AG04450 (cell line): Measurements from ENCODE around the gene PLSCR4. TPM values are rescaled to one million over a fixed set of nuclear protein-coding genes. Genes with fewer than 3 reads are reported as not detected.

Experiments
- CTCF ChIA-PET: fragments of 300-600, 350-600 bp; formaldehyde crosslinking; extraction: SDS; loops from one replicate; lab custom pipeline; 2022; ENCODE audit warnings: antibody characterized with exemption, inconsistent platforms; lab: Charles Lee
- POLR2A ChIA-PET: fragments of 350-600 bp; formaldehyde crosslinking; extraction: SDS; loops from one replicate; lab custom pipeline; 2021; ENCODE audit warnings: antibody characterized with exemption, inconsistent platforms; lab: Yijun Ruan, JAX
- DNase-seq: peaks from one replicate; pipeline ENCODE4 v3.0.0-alpha.2; 2011; ENCODE audit warnings: low read depth, low spot score
- H3K27ac ChIP-seq: one replicate; pipeline ENCODE4 v1.5.1; 2012; ENCODE audit warnings: low read depth, low read length, control low read depth
- H3K27me3 ChIP-seq: one replicate; pipeline ENCODE4 v1.6.0; 2012; ENCODE audit warnings: low read length; ENCODE audit not compliant: control insufficient read depth, insufficient read depth
- H3K4me3 ChIP-seq: 2 replicates; pipeline ENCODE4 v1.5.1; 2011; ENCODE audit warnings: mild to moderate bottlenecking, low read depth, low read length, control low read depth
- H3K9me3 ChIP-seq: 2 replicates; pipeline ENCODE4 v1.5.1; 2012; ENCODE audit warnings: low read length; ENCODE audit not compliant: control insufficient read depth, insufficient read depth
- CTCF ChIP-seq: IDR thresholded peaks from 2 replicates; pipeline ENCODE4 v1.5.1; 2011; ENCODE audit warnings: low read depth, low read length, control low read depth, inconsistent platforms
- polyA plus RNA-seq: library from polyadenylated mRNA; depleted of rRNA; stranded (reverse); fragments of >200 nt; gene quantifications from 2 replicates; pipeline ENCODE4 v1.2.3, GENCODE V29; 2011

Gene PLSCR4
- polyA plus RNA-seq, 1 experiment: 8.5 TPM

- POLR2A ChIA-PET: interaction anchor here (0.5 kb wide), 1 partner anchor 40 kb away, joined by 5 read pairs; no protein-coding TSS in a partner anchor
- H3K9me3 ChIP-seq: no peaks in the 10 kb centered on the region
- CTCF ChIA-PET: interaction anchor here (0.5 to 7.1 kb wide), 7 partner anchors 17 to 170 kb away, joined by 3 to 62 read pairs (median 4); no protein-coding TSS in a partner anchor
- H3K4me3 ChIP-seq: peak overlapping the region; percentile 14; the same call in 1 of the 2 replicates
- no peak for DNase-seq
- no peaks in the 10 kb centered on the region for H3K27me3 ChIP-seq
- TF ChIP-seq CTCF: no peak
- no peak overlapping the region for H3K27ac ChIP-seq
These were observed 94.1 kb downstream of the PLSCR4 start for GRCh38 chr3:146156666-146157314.

DNA sequence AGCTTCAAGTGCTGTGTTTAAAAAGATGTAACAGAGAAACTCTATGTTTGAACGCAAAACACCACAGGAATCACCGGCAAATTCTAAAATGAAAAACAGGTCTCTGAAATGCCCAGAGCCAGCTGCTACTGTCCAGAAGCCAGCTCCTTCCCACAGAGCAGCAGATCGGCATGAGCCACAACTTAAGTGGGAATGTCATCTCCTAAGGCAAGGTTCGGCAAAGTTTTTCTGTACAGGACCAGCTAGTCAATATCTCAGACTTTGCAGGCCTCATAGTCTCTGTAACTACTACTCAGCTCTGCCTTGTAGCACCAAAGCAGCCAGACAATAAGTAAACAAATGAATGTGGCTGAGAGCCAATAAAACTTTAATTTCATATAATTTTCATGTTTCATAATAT is 94.8 kb downstream of the PLSCR4 start:
- no peak for DNase-seq
- POLR2A ChIA-PET: no interaction called here
- Histone ChIP-seq H3K27ac (no peak overlapping the region), H3K27me3 (no peaks in the 10 kb centered on the region), H3K9me3 (no peaks in the 10 kb centered on the region), H3K4me3 (peak overlapping the region; percentile 34)
- TF ChIP-seq CTCF: no peak
- CTCF ChIA-PET: interaction anchor here (0.8 to 7.1 kb wide), 4 partner anchors 14 to 397 kb away, joined by 3 to 62 read pairs (median 6); no protein-coding TSS in a partner anchor

GRCh38 chr3:146154995-146155394 is 95.9 kb downstream of the PLSCR4 start:
- ChIA-PET CTCF (interaction anchor here (0.8 kb wide), 1 partner anchor 13 kb away, joined by 3 read pairs; no protein-coding TSS in a partner anchor), POLR2A (interaction anchor here (0.7 kb wide), 1 partner anchor 15 kb away, joined by 5 read pairs; no protein-coding TSS in a partner anchor)
- Histone ChIP-seq H3K27me3 (no peaks in the 10 kb centered on the region), H3K4me3 (no peak overlapping the region), H3K9me3 (no peaks in the 10 kb centered on the region), H3K27ac (no peak overlapping the region)
- no peak for TF ChIP-seq CTCF
- no peak for DNase-seq

DNA sequence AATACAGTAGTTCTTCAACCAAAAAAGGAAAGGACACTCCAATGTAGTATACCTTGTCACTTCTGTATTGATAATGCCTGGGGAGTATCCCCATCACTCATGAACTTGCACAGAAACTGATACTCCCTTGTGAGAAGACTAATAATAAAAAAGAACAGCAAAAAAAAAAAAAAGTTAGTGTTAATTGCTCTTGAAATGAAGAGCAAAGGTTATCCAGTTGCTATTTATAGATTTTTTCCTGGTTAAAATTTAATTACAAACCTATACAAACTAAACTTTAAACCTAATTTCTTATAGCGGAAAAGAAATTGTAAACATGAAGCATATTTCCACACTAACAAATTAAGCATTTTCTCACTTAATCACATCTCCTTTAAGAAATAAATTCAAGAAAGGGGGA is 96.6 kb downstream of the PLSCR4 start:
- no peak for TF ChIP-seq CTCF
- ChIA-PET CTCF (no interaction called here), POLR2A (no interaction called here)
- H3K27ac ChIP-seq: no peak overlapping the region
- DNase-seq: no peak
- H3K9me3 ChIP-seq: no peaks in the 10 kb centered on the region
- no peaks in the 10 kb centered on the region for H3K27me3 ChIP-seq
- H3K4me3 ChIP-seq: no peak overlapping the region

DNA sequence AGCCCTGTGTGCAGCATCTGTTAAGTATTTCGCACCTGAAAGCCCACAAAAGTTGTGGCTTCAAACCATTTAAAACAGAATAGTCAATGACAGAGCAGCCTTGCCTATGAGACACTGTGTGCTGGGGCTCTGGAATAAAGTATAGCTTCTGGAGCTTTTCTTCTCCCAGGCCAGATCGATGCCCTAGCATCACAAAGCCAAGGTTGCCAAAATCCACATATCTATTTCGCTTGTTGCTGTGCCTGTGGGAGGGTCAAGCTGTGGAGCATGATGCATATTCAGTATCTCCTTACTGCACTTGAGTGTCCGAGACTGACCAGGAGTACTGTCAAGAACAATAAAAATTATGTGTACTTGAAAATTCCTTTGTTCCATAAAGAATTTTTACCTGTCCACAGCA is 97.5 kb downstream of the PLSCR4 start:
- Histone ChIP-seq H3K27me3 (no peaks in the 10 kb centered on the region), H3K9me3 (no peaks in the 10 kb centered on the region), H3K4me3 (no peak overlapping the region), H3K27ac (no peak overlapping the region)
- DNase-seq: no peak
- ChIA-PET POLR2A (no interaction called here), CTCF (interaction anchor here (0.5 to 1.0 kb wide), 3 partner anchors 8 to 1545 kb away, joined by 3 to 4 read pairs (median 3); no protein-coding TSS in a partner anchor)
- no peak for TF ChIP-seq CTCF
